DND-41 (cell line): ENCODE results near the gene ADARB2.

Experiments
- ATAC-seq: fragments of 200-7000 bp; cut with Tn5 transposase; 3 replicates; pipeline ENCODE4 v1.9.1; 2021; ENCODE audit warnings: low read depth; ENCODE audit not compliant: insufficient read depth
- DNase-seq: peaks from one replicate; pipeline ENCODE4 v3.0.0-alpha.2; 2020
- H2AFZ ChIP-seq: 2 replicates; pipeline ENCODE4 v1.6.0; 2012; ENCODE audit warnings: low read depth, low read length
- H3K27ac ChIP-seq: 2 replicates; pipeline ENCODE4 v1.5.1; 2012; ENCODE audit warnings: low read length, inconsistent platforms
- H3K27me3 ChIP-seq: fragments of 200-600 bp; sonication (generic); 2 replicates; pipeline ENCODE4 v1.6.0; 2012; ENCODE audit warnings: low read length, mild to moderate bottlenecking, inconsistent platforms; ENCODE audit not compliant: insufficient read depth, poor library complexity
- H3K36me3 ChIP-seq: 2 replicates; pipeline ENCODE4 v1.5.1; 2012; ENCODE audit warnings: low read length, inconsistent platforms; ENCODE audit not compliant: insufficient read depth
- H3K4me1 ChIP-seq: 2 replicates; pipeline ENCODE4 v1.5.1; 2012; ENCODE audit warnings: mild to moderate bottlenecking, low read length; ENCODE audit not compliant: insufficient read depth
- H3K4me2 ChIP-seq: 2 replicates; pipeline ENCODE4 v1.6.0; 2012; ENCODE audit warnings: mild to moderate bottlenecking, moderate library complexity, low read length, inconsistent platforms; ENCODE audit not compliant: insufficient read depth
- H3K4me3 ChIP-seq, 2 experiments: fragments of 200-600 bp in 1 of 2; shearing (Covaris generic) in 1 of 2; 2 replicates each; pipeline ENCODE4 v1.5.1; 2012 to 2016; ENCODE audit warnings: inconsistent platforms in 2 of 2, low read length in 2 of 2, mild to moderate bottlenecking in 2 of 2, low read depth in 1 of 2, moderate library complexity in 1 of 2
- H3K79me2 ChIP-seq: 2 replicates; pipeline ENCODE4 v1.6.0; 2012; ENCODE audit warnings: low read length, inconsistent platforms; ENCODE audit not compliant: insufficient read depth
- H3K9ac ChIP-seq: 2 replicates; pipeline ENCODE4 v1.6.0; 2012; ENCODE audit warnings: low read depth, mild to moderate bottlenecking, inconsistent platforms, low read length, moderate library complexity
- H3K9me3 ChIP-seq: 2 replicates; pipeline ENCODE4 v1.5.1; 2012; ENCODE audit warnings: low read length, moderate library complexity, mild to moderate bottlenecking, inconsistent platforms; ENCODE audit not compliant: insufficient read depth, severe bottlenecking
- H4K20me1 ChIP-seq: 2 replicates; pipeline ENCODE4 v1.6.0; 2012; ENCODE audit warnings: low read length; ENCODE audit not compliant: insufficient read depth
- CTCF ChIP-seq: IDR thresholded peaks from 2 replicates; pipeline ENCODE4 v1.5.1; 2012; ENCODE audit warnings: borderline replicate concordance, low read length, moderate library complexity, mild to moderate bottlenecking; ENCODE audit not compliant: poor library complexity, severe bottlenecking; ENCODE audit errors: extremely low read depth
- EZH2 ChIP-seq: IDR thresholded peaks from 3 replicates; pipeline ENCODE4 v1.6.1; 2012; ENCODE audit warnings: borderline replicate concordance, low read depth, mild to moderate bottlenecking, moderate library complexity, low read length, inconsistent platforms; ENCODE audit not compliant: severe bottlenecking

ADARB2 gene

GRCh38 chr10:1203216-1203615, 534.1 kb downstream of the ADARB2 start:
- no peak overlapping the region for H3K9ac ChIP-seq
- DNase-seq (no peak), ATAC-seq (no peak)
- H3K36me3 ChIP-seq = no peaks in the 10 kb centered on the region
- H3K27ac ChIP-seq = no peak overlapping the region
- TF ChIP-seq EZH2 (no peak), CTCF (no peak)
- no peaks in the 10 kb centered on the region for H3K27me3 ChIP-seq
- H4K20me1 ChIP-seq = no peaks in the 10 kb centered on the region
- H3K4me1 ChIP-seq = no peaks in the 10 kb centered on the region
- H3K79me2 ChIP-seq = no peaks in the 10 kb centered on the region
- H2AFZ ChIP-seq = no peak overlapping the region
- no peak overlapping the region for H3K4me3 ChIP-seq
- no peaks in the 10 kb centered on the region for H3K9me3 ChIP-seq
- H3K4me2 ChIP-seq = no peak overlapping the region

GRCh38 chr10:1202343-1202742, 535.0 kb downstream of the ADARB2 start:
- DNase-seq (no peak), ATAC-seq (no peak)
- Histone ChIP-seq H3K4me3 (no peak overlapping the region), H3K4me2 (no peak overlapping the region), H3K27ac (no peak overlapping the region), H3K9me3 (no peaks in the 10 kb centered on the region), H2AFZ (no peak overlapping the region), H3K36me3 (no peaks in the 10 kb centered on the region), H4K20me1 (no peaks in the 10 kb centered on the region), H3K4me1 (no peaks in the 10 kb centered on the region), H3K79me2 (no peaks in the 10 kb centered on the region), H3K9ac (no peak overlapping the region), H3K27me3 (no peaks in the 10 kb centered on the region)
- TF ChIP-seq EZH2 = no peak
- no peak for TF ChIP-seq CTCF

GRCh38 chr10:1200866-1201807, 536.2 kb downstream of the ADARB2 start:
- no peak for ATAC-seq
- Histone ChIP-seq H2AFZ (no peak overlapping the region), H3K4me2 (no peak overlapping the region), H3K9ac (no peak overlapping the region), H3K4me1 (no peaks in the 10 kb centered on the region), H3K27ac (no peak overlapping the region), H4K20me1 (no peaks in the 10 kb centered on the region), H3K27me3 (no peaks in the 10 kb centered on the region), H3K9me3 (no peaks in the 10 kb centered on the region), H3K4me3 (no peak overlapping the region), H3K79me2 (no peaks in the 10 kb centered on the region), H3K36me3 (no peaks in the 10 kb centered on the region)
- no peak for TF ChIP-seq CTCF
- TF ChIP-seq EZH2 = no peak
- no peak for DNase-seq
